Thoracic aorta (tissue), 2 donors: ENCODE results near the gene PEX7. TPM values are rescaled to one million over a fixed set of nuclear protein-coding genes. Genes with fewer than 3 reads are reported as not detected.
"Not testable (repeated sequence)": the region's sequence is repeated elsewhere in the genome, so short reads cannot be mapped to it uniquely, and the experiment has no call there.

Experiments used
- ATAC-seq: fragments of 150-250 bp; one replicate; pipeline ENCODE4 v1.8.0; 2017; ENCODE audit warnings: low read depth; ENCODE audit not compliant: insufficient number of reproducible peaks, low FRiP score
- DNase-seq: peaks from one replicate; pipeline ENCODE4 v3.0.0-alpha.2; 2020; ENCODE audit warnings: low spot score
- H3K27ac ChIP-seq, 2 donors: fragments of 200-600 bp; sonication (generic); 1 replicate in 1 of 2; 2 replicates in 1 of 2; pipeline ENCODE4 v1.5.1; 2016; ENCODE audit warnings: mild to moderate bottlenecking in 2 of 2, moderate library complexity in 2 of 2
- H3K27me3 ChIP-seq: fragments of 200-600 bp; sonication (generic); replicated peaks from 2 replicates; pipeline ENCODE4 v1.6.0; 2016; ENCODE audit warnings: mild to moderate bottlenecking; ENCODE audit not compliant: insufficient read depth
- H3K36me3 ChIP-seq: fragments of 200-600 bp; sonication (generic); one replicate; pipeline ENCODE4 v1.5.1; 2016
- H3K4me1 ChIP-seq, 2 donors: fragments of 200-600 bp; sonication (generic); 1 replicate in 1 of 2; 2 replicates in 1 of 2; pipeline versions ENCODE4 v1.5.1 to v1.6.0; 2016; ENCODE audit warnings: low read depth in 2 of 2, mild to moderate bottlenecking in 1 of 2; ENCODE audit not compliant: control insufficient read depth in 1 of 2
- H3K4me3 ChIP-seq: fragments of 200-600 bp; sonication (generic); 2 replicates; pipeline ENCODE4 v1.5.1; 2016; ENCODE audit warnings: mild to moderate bottlenecking
- H3K9me3 ChIP-seq: fragments of 200-600 bp; sonication (generic); 2 replicates; pipeline ENCODE4 v1.5.1; 2016
- total RNA-seq, 2 donors: library from RNA; depleted of rRNA; stranded (reverse); fragments of >200 nt; gene quantifications; one replicate each; pipeline versions ENCODE4 v1.1.0 to v1.2.3, GENCODE V29; 2016
- TF ChIP-seq, protein P1 (sequence below): fragments of 200-600 bp; sonication (generic); IDR thresholded peaks from one replicate; pipeline ENCODE4 v1.5.1; 2019; ENCODE audit warnings: antibody characterized with exemption

Gene PEX7
- total RNA-seq, 2 donors from 2014 or later = 7.6 TPM

- TF ChIP-seq, protein P1, sequence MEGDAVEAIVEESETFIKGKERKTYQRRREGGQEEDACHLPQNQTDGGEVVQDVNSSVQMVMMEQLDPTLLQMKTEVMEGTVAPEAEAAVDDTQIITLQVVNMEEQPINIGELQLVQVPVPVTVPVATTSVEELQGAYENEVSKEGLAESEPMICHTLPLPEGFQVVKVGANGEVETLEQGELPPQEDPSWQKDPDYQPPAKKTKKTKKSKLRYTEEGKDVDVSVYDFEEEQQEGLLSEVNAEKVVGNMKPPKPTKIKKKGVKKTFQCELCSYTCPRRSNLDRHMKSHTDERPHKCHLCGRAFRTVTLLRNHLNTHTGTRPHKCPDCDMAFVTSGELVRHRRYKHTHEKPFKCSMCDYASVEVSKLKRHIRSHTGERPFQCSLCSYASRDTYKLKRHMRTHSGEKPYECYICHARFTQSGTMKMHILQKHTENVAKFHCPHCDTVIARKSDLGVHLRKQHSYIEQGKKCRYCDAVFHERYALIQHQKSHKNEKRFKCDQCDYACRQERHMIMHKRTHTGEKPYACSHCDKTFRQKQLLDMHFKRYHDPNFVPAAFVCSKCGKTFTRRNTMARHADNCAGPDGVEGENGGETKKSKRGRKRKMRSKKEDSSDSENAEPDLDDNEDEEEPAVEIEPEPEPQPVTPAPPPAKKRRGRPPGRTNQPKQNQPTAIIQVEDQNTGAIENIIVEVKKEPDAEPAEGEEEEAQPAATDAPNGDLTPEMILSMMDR = no peak
- no peak overlapping the region for H3K27ac ChIP-seq
- no peaks in the 10 kb centered on the region for H3K4me1 ChIP-seq
- ATAC-seq (no peak), DNase-seq (no peak)
- no peak overlapping the region for H3K4me3 ChIP-seq
- no peaks in the 10 kb centered on the region for H3K27me3 ChIP-seq
- no peaks in the 10 kb centered on the region for H3K36me3 ChIP-seq
- H3K9me3 ChIP-seq = no peaks in the 10 kb centered on the region
Observed at GRCh38 chr6:136930528-136930927, 108.1 kb downstream of the PEX7 start.

DNA sequence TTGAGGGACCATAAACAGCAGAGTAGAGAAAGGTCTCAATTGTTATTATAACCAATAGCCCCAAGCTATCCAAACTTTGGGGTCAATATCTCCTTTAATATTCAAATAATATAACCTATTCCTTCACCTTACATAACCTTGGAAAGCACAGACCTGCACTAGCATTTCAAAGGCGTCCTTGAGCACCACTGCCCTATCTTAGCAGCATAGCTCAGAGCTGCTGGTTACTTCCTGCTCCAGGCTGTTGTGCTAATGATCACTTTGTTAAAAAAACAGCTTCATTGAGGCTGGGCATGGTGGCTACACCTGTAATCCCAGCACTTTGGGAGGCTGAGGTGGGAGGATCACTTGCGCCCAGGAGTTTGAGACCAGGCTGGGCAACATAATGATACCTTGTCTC, 110.2 kb downstream of the PEX7 start:
- Histone ChIP-seq H3K27ac (no peak overlapping the region), H3K27me3 (no peaks in the 10 kb centered on the region), H3K4me3 (no peak overlapping the region), H3K9me3 (no peaks in the 10 kb centered on the region), H3K36me3 (no peaks in the 10 kb centered on the region), H3K4me1 (no peaks in the 10 kb centered on the region)
- ATAC-seq (no peak), DNase-seq (no peak)
- TF ChIP-seq, protein P1 = no peak

DNA sequence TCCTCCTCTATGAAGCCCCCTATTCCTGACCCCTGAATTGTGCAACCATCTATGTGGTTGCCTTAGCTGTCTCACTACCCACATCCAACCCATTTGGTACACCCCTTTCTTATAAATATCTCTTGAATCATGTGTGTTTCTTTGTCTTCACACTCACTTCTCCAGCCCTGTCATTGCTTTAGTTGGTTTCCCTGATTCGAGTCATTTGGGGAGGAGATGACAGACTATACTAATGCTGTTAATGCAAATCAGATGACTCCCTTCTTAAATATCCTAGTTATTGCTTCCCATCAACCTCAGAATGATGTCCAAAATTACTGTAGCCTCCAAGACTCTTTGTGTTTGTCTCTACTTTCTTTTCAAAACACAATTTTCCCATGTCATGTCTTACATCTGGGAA, 122.7 kb downstream of the PEX7 start:
- H3K4me3 ChIP-seq = no peak overlapping the region
- no peak for ATAC-seq

GRCh38 chr6:136945711-136946121, 123.3 kb downstream of the PEX7 start:
- TF ChIP-seq, protein P1 = no peak
- no peak overlapping the region for H3K4me3 ChIP-seq
- DNase-seq (no peak), ATAC-seq (no peak)
- no peak overlapping the region for H3K27ac ChIP-seq
- H3K9me3 ChIP-seq = no peaks in the 10 kb centered on the region
- no peaks in the 10 kb centered on the region for H3K36me3 ChIP-seq
- H3K27me3 ChIP-seq = no peaks in the 10 kb centered on the region
- H3K4me1 ChIP-seq = no peaks in the 10 kb centered on the region

More for the DNA sequence above, 122.7 kb downstream of the PEX7 start:
- TF ChIP-seq, protein P1 = no peak
- no peak for DNase-seq
- no peaks in the 10 kb centered on the region for H3K36me3 ChIP-seq
- H3K9me3 ChIP-seq = no peaks in the 10 kb centered on the region
- H3K27me3 ChIP-seq = no peaks in the 10 kb centered on the region
- H3K27ac ChIP-seq = no peak overlapping the region
- no peaks in the 10 kb centered on the region for H3K4me1 ChIP-seq

DNA sequence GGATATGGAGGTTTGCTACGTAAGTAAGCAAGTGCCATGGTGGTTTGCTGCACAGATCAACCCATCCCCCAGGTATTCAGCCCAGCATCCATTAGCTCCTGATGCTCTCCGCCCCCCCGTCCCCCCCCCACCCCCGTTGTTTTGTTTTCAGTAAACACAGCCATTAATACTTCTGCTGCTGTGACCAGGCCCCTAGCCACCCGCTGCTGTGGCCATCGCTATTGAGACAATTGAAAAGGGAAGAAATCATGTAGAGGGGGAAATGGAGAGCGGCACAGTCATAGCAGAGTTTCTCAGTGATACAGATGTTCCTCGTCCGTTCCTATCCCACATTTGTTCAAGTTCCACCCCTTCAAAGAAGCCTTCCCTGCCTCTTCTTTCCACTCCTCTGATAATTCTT, 124.6 kb downstream of the PEX7 start:
- ATAC-seq = no peak
- no peaks in the 10 kb centered on the region for H3K36me3 ChIP-seq
- DNase-seq = no peak
- H3K27ac ChIP-seq = no peak overlapping the region
- H3K27me3 ChIP-seq = no peaks in the 10 kb centered on the region
- no peaks in the 10 kb centered on the region for H3K4me1 ChIP-seq
- H3K9me3 ChIP-seq = no peaks in the 10 kb centered on the region
- no peak overlapping the region for H3K4me3 ChIP-seq
- TF ChIP-seq, protein P1 = no peak

- not testable (repeated sequence) for H3K9me3 ChIP-seq, H3K27me3 ChIP-seq, H3K4me3 ChIP-seq, ATAC-seq, DNase-seq, H3K4me1 ChIP-seq, H3K27ac ChIP-seq, H3K36me3 ChIP-seq
Observed at GRCh38 chr6:136949957-136950356, 127.6 kb downstream of the PEX7 start.
